PC-3 (cell line): ENCODE results near the gene SUN1. TPM values are rescaled to one million over a fixed set of nuclear protein-coding genes. Genes with fewer than 3 reads are reported as not detected.
A peak's percentile ranks its signal among the peaks of the same experiment; 100 is the strongest.

ENCODE experiments used
- ATAC-seq: fragments of 200-7000 bp; cut with Tn5 transposase; 2 replicates; pipeline ENCODE4 v1.9.1; 2020; ENCODE audit warnings: mild to moderate bottlenecking, moderate library complexity
- BruUV-seq: library from RNA; stranded (reverse); fragments of 400-500 nt; replicated peaks from 2 replicates; lab custom pipeline; 2021; lab: Mats Ljungman, UMichigan
- CTCF ChIA-PET: fragments of 300-600 bp; sonication (Branson Sonifier 250); formaldehyde crosslinking; loops from one replicate; lab custom pipeline; 2022; ENCODE audit warnings: antibody characterized with exemption; lab: Charles Lee
- POLR2A ChIA-PET: fragments of 300-600 bp; sonication (Branson Sonifier 250); formaldehyde crosslinking; loops from one replicate; lab custom pipeline; 2022; ENCODE audit warnings: antibody characterized with exemption; ENCODE audit not compliant: unreplicated experiment; lab: Charles Lee
- DNase-seq: peaks from one replicate; pipeline ENCODE4 v3.0.0-alpha.2; 2015
- H2AFZ ChIP-seq: fragments of 300-600 bp; sonication (generic); 2 replicates; pipeline ENCODE4 v1.6.0; 2016; ENCODE audit warnings: antibody characterized with exemption, low read length
- H3F3A ChIP-seq: fragments of 300-600 bp; sonication (generic); one replicate; pipeline ENCODE4 v1.6.0; 2017; ENCODE audit warnings: antibody characterized with exemption, low read length, control low read depth, mild to moderate bottlenecking; ENCODE audit not compliant: unreplicated experiment
- H3K27ac ChIP-seq: fragments of 300-600 bp; sonication (generic); 2 replicates; pipeline ENCODE4 v1.5.1; 2016; ENCODE audit warnings: mild to moderate bottlenecking, low read length
- H3K27me3 ChIP-seq: fragments of 300-600 bp; sonication (generic); 2 replicates; pipeline ENCODE4 v1.6.1; 2016; ENCODE audit warnings: low read length, mixed read lengths
- H3K36me3 ChIP-seq: fragments of 300-600 bp; sonication (generic); 2 replicates; pipeline ENCODE4 v1.6.1; 2016; ENCODE audit warnings: low read depth, mixed run types, low read length, mixed read lengths
- H3K4me1 ChIP-seq: fragments of 300-600 bp; sonication (generic); 2 replicates; pipeline ENCODE4 v1.5.1; 2016; ENCODE audit warnings: low read length; ENCODE audit not compliant: insufficient read depth
- H3K4me2 ChIP-seq: fragments of 300-600 bp; sonication (generic); 2 replicates; pipeline ENCODE4 v1.6.0; 2016; ENCODE audit warnings: low read length
- H3K4me3 ChIP-seq: fragments of 300-600 bp; sonication (generic); 2 replicates; pipeline ENCODE4 v1.5.1; 2016; ENCODE audit warnings: mild to moderate bottlenecking, low read length, mixed read lengths
- H3K79me2 ChIP-seq: fragments of 300-600 bp; sonication (generic); 2 replicates; pipeline ENCODE4 v1.6.1; 2017; ENCODE audit warnings: low read length, mixed read lengths
- H3K9ac ChIP-seq: fragments of 300-600 bp; sonication (generic); 2 replicates; pipeline ENCODE4 v1.6.0; 2016; ENCODE audit warnings: mild to moderate bottlenecking, low read length
- H3K9me2 ChIP-seq: fragments of 300-600 bp; sonication (generic); replicated peaks from 2 replicates; pipeline ENCODE4 v1.6.1; 2016; ENCODE audit warnings: mixed run types, low read length, mixed read lengths
- H3K9me3 ChIP-seq: fragments of 300-600 bp; sonication (generic); 2 replicates; pipeline ENCODE4 v1.6.1; 2016; ENCODE audit warnings: low read length, mixed read lengths
- H4K20me1 ChIP-seq: fragments of 300-600 bp; sonication (generic); 2 replicates; pipeline ENCODE4 v1.6.1; 2016; ENCODE audit warnings: low read length, mixed read lengths
- CTCF ChIP-seq: fragments of 300-600 bp; sonication (generic); conservative IDR thresholded peaks from 2 replicates; pipeline ENCODE4 v1.5.1; 2017; ENCODE audit warnings: antibody characterized with exemption, low read depth, mild to moderate bottlenecking, low read length
- EZH2 ChIP-seq: fragments of 300-600 bp; sonication (generic); IDR thresholded peaks from one replicate; pipeline ENCODE4 v1.6.1; 2017; ENCODE audit warnings: antibody characterized with exemption, mild to moderate bottlenecking, low read length; ENCODE audit not compliant: unreplicated experiment
- EZH2phosphoT487 ChIP-seq: fragments of 300-600 bp; sonication (generic); IDR thresholded peaks from 2 replicates; pipeline ENCODE4 v1.6.1; 2018; ENCODE audit warnings: mild to moderate bottlenecking, antibody characterized with exemption, low read length, borderline replicate concordance
- intact Hi-C: fragments of 100-400 bp; cut with micrococcal nuclease; formaldehyde crosslinking; loops from 2 replicates; pipeline ENCODE4 v1.9.0; 2023
- total RNA-seq: library from RNA; depleted of rRNA; stranded (reverse); fragments of >200 nt; gene quantifications from 2 replicates; pipeline ENCODE4 v1.2.3, GENCODE V29; 2014

The SUN1 gene
- total RNA-seq, 1 experiment from 2014 or later, result 92.5 TPM

- DNase-seq, result peak; percentile 90
- peak within 1 kb of the TSS; percentile 88 for H3K9ac ChIP-seq
- H4K20me1 ChIP-seq, result peaks cover 14% of the 10 kb centered on the region; the same call in 1 of the 2 replicates
- H2AFZ ChIP-seq, result peak within 1 kb of the TSS; percentile 58; the same call in 1 of the 2 replicates
- H3K4me2 ChIP-seq, result peak within 1 kb of the TSS; percentile 100
- ChIA-PET POLR2A (interaction anchor here (0.6 to 1.0 kb wide), 2 partner anchors 13 to 63 kb away, joined by 4 read pairs; no protein-coding TSS in a partner anchor), CTCF (no interaction called here)
- no TSS peak for BruUV-seq
- H3K27me3 ChIP-seq, result no peaks in the 10 kb centered on the region
- H3K79me2 ChIP-seq, result peaks cover 44% of the 10 kb centered on the region
- no peaks in the 10 kb centered on the region for H3K9me3 ChIP-seq
- peaks cover 8% of the 10 kb centered on the region; the same call in 1 of the 2 replicates for H3K36me3 ChIP-seq
- no peak for TF ChIP-seq EZH2phosphoT487
- no peak; the same call in 1 of the 2 replicates for TF ChIP-seq CTCF
- TF ChIP-seq EZH2, result no peak
- H3K4me3 ChIP-seq, result peak within 1 kb of the TSS; percentile 97
- peak within 1 kb of the TSS; percentile 30 for H3K27ac ChIP-seq
- H3K9me2 ChIP-seq, result no peaks in the 10 kb centered on the region
- H3K4me1 ChIP-seq, result peaks cover 28% of the 10 kb centered on the region
- peaks cover 6% of the 10 kb centered on the region for H3F3A ChIP-seq
- ATAC-seq, result peak; percentile 80
- intact Hi-C loops, result loop anchor here (10.0 kb wide), 1 partner anchor 352 kb away; no protein-coding TSS in a partner anchor
Observed at GRCh38 chr7:876077-876971, 44.0 kb downstream of the SUN1 start, which contains the start of gene GET4. GET4 (plus strand) TSS chr7:876554; CDS start chr7:876646, 92 bp downstream.

- H3K27ac ChIP-seq, result peak overlapping the region; percentile 29
- H3K9me2 ChIP-seq, result no peaks in the 10 kb centered on the region
- no peak overlapping the region for H2AFZ ChIP-seq
- ChIA-PET CTCF (no interaction called here), POLR2A (no interaction called here)
- peaks cover 20% of the 10 kb centered on the region; the same call in 1 of the 2 replicates for H4K20me1 ChIP-seq
- H3K4me2 ChIP-seq, result peak overlapping the region; percentile 100
- no peak for TF ChIP-seq CTCF
- TF ChIP-seq EZH2phosphoT487, result no peak
- TF ChIP-seq EZH2, result no peak
- intact Hi-C loops, result loop anchor here (10.0 kb wide), 1 partner anchor 352 kb away; no protein-coding TSS in a partner anchor
- H3F3A ChIP-seq, result peaks cover 6% of the 10 kb centered on the region
- peak; percentile 35 for ATAC-seq
- no peaks in the 10 kb centered on the region for H3K27me3 ChIP-seq
- peak overlapping the region; percentile 97 for H3K4me3 ChIP-seq
- peaks cover 28% of the 10 kb centered on the region for H3K4me1 ChIP-seq
- H3K79me2 ChIP-seq, result peaks cover 51% of the 10 kb centered on the region
- peak overlapping the region; percentile 88 for H3K9ac ChIP-seq
- no peaks in the 10 kb centered on the region for H3K9me3 ChIP-seq
- peaks cover 8% of the 10 kb centered on the region; the same call in 1 of the 2 replicates for H3K36me3 ChIP-seq
- peak; percentile 26 for DNase-seq
- BruUV-seq, result no TSS peak
Observed at GRCh38 chr7:876972-877311, 44.7 kb downstream of the SUN1 start.
